CD8-positive, alpha-beta memory T cell (primary cell): ENCODE data around the gene ECI1. TPM values are rescaled to one million over a fixed set of nuclear protein-coding genes. Genes with fewer than 3 reads are reported as not detected.
A peak's percentile ranks its signal among the peaks of the same experiment; 100 is the strongest.

Experiments
- CTCF ChIA-PET: fragments of 350-600 bp; sonication (Branson Sonifier 250); formaldehyde crosslinking; loops from one replicate; lab custom pipeline; 2021; ENCODE audit warnings: antibody characterized with exemption; lab: Charles Lee
- POLR2A ChIA-PET: fragments of 350-600 bp; sonication (Branson Sonifier 250); formaldehyde crosslinking; loops from one replicate; lab custom pipeline; 2021; ENCODE audit warnings: antibody characterized with exemption; lab: Charles Lee
- DNase-seq, 5 donors: peaks; one replicate each; pipeline versions ENCODE4 v3.0.0 to v3.0.0-alpha.2; 2020 to 2022; ENCODE audit warnings: mixed read lengths in 1 of 5
- H3K27ac ChIP-seq: one replicate; pipeline ENCODE4 v1.7.0; 2013; ENCODE audit warnings: low read depth, mild to moderate bottlenecking, low read length, moderate library complexity
- H3K27me3 ChIP-seq: 2 replicates; pipeline ENCODE4 v1.7.0; 2013; ENCODE audit warnings: low read length, mild to moderate bottlenecking; ENCODE audit not compliant: insufficient read depth, poor library complexity, severe bottlenecking
- H3K36me3 ChIP-seq: 2 replicates; pipeline ENCODE4 v1.7.0; 2013; ENCODE audit warnings: mild to moderate bottlenecking, low read length, moderate library complexity; ENCODE audit not compliant: insufficient read depth
- H3K4me1 ChIP-seq: 2 replicates; pipeline ENCODE4 v1.7.0; 2013; ENCODE audit warnings: mild to moderate bottlenecking, low read length, moderate library complexity; ENCODE audit not compliant: insufficient read depth
- H3K4me3 ChIP-seq: 2 replicates; pipeline ENCODE4 v1.7.0; 2013; ENCODE audit warnings: mild to moderate bottlenecking, low read length
- H3K9me3 ChIP-seq: 2 replicates; pipeline ENCODE4 v1.7.0; 2013; ENCODE audit warnings: mild to moderate bottlenecking, low read length
- H3K27ac Mint-ChIP-seq, 8 donors: one replicate each; pipeline ENCODE4 v1.8.0; 2020 to 2021; ENCODE audit warnings: mixed read lengths in 8 of 8, mild to moderate bottlenecking in 6 of 8, inconsistent platforms in 3 of 8, moderate library complexity in 3 of 8
- H3K27me3 Mint-ChIP-seq, 2 donors: one replicate each; pipeline ENCODE4 v1.8.0; 2020 to 2021; ENCODE audit warnings: mixed read lengths in 2 of 2, mild to moderate bottlenecking in 1 of 2, moderate library complexity in 1 of 2
- H3K36me3 Mint-ChIP-seq, 3 donors: one replicate each; pipeline ENCODE4 v1.8.0; 2020 to 2021; ENCODE audit warnings: mixed read lengths in 3 of 3, inconsistent platforms in 1 of 3, mild to moderate bottlenecking in 1 of 3
- H3K4me1 Mint-ChIP-seq, 3 donors: one replicate each; pipeline ENCODE4 v1.8.0; 2020 to 2021; ENCODE audit warnings: mixed read lengths in 3 of 3, inconsistent platforms in 1 of 3, mild to moderate bottlenecking in 1 of 3
- H3K4me3 Mint-ChIP-seq, 7 donors: one replicate each; pipeline ENCODE4 v1.8.0; 2020 to 2021; ENCODE audit warnings: mixed read lengths in 7 of 7, mild to moderate bottlenecking in 6 of 7, moderate library complexity in 4 of 7, inconsistent platforms in 2 of 7
- H3K9me3 Mint-ChIP-seq, 5 donors: one replicate each; pipeline ENCODE4 v1.8.0; 2020 to 2022; ENCODE audit warnings: mixed read lengths in 5 of 5, mild to moderate bottlenecking in 3 of 5, moderate library complexity in 2 of 5, inconsistent platforms in 1 of 5
- polyA plus RNA-seq: library from polyadenylated mRNA; unstranded; fragments of 300-500 nt; fragmentation: Illumina TruSeq; gene quantifications from one replicate; pipeline ENCODE4 v1.2.3, GENCODE V29; 2021
- total RNA-seq, 2 experiments: library from RNA; stranded (reverse); gene quantifications; one replicate each; pipeline ENCODE4 v1.2.3, GENCODE V29; 2021

Gene ECI1
- total and polyA plus RNA-seq, 3 experiments from 2014 or later, result 30.3 to 45.9 (median 33.1) TPM

- peaks cover 0 to 13% (median 4%) of the 10 kb centered on the region in 3 donors for H3K4me1 Mint-ChIP-seq
- H3K4me3 Mint-ChIP-seq, result peak within 1 kb of the TSS in 6 of 7 donors; percentile 34 to 69 (median 58)
- CTCF ChIA-PET, result no interaction called here
- Histone ChIP-seq H3K27ac (no peak within 1 kb of the TSS), H3K9me3 (no peaks in the 10 kb centered on the region), H3K27me3 (peaks cover 33% of the 10 kb centered on the region), H3K4me3 (no peak within 1 kb of the TSS), H3K4me1 (peaks cover 9% of the 10 kb centered on the region), H3K36me3 (no peaks in the 10 kb centered on the region)
- no peak for DNase-seq
- H3K27me3 Mint-ChIP-seq, result peaks cover 30 to 33% of the 10 kb centered on the region in 2 donors
- no peaks in the 10 kb centered on the region for H3K36me3 Mint-ChIP-seq
- peak within 1 kb of the TSS in 1 of 8 donors; percentile 17 for H3K27ac Mint-ChIP-seq
- POLR2A ChIA-PET, result interaction anchor here (1.9 kb wide), 1 partner anchor 19 kb away, joined by 7 read pairs; the partner anchor contains the start of gene PGP
- H3K9me3 Mint-ChIP-seq, result no peaks in the 10 kb centered on the region
Measured at GRCh38 chr16:2196162-2196980, 55.0 kb downstream of the ECI1 start, which contains the start of gene CASKIN1. Gene CASKIN1 (minus strand): TSS chr16:2196605. CDS start chr16:2196432, 173 bp downstream.

- Histone ChIP-seq H3K27me3 (peaks cover 33% of the 10 kb centered on the region), H3K4me1 (peaks cover 9% of the 10 kb centered on the region), H3K4me3 (no peak overlapping the region), H3K27ac (no peak overlapping the region), H3K36me3 (no peaks in the 10 kb centered on the region), H3K9me3 (no peaks in the 10 kb centered on the region)
- no peaks in the 10 kb centered on the region for H3K36me3 Mint-ChIP-seq
- POLR2A ChIA-PET, result interaction anchor here (0.6 to 1.9 kb wide), 5 partner anchors 8 to 318 kb away, joined by 3 to 7 read pairs (median 4); partner anchors contain the start of gene PGP
- no peak for DNase-seq
- no peak overlapping the region for H3K27ac Mint-ChIP-seq
- no peaks in the 10 kb centered on the region for H3K9me3 Mint-ChIP-seq
- CTCF ChIA-PET, result interaction anchor here (0.6 to 3.4 kb wide), 21 partner anchors 9 to 319 kb away, joined by 3 to 30 read pairs (median 4); partner anchors contain the start of genes ECI1 and MLST8
- H3K27me3 Mint-ChIP-seq, result peaks cover 30 to 31% of the 10 kb centered on the region in 2 donors
- H3K4me3 Mint-ChIP-seq, result peak overlapping the region in 4 of 7 donors; percentile 36 to 69 (median 49)
- peaks cover 0 to 13% (median 4%) of the 10 kb centered on the region in 3 donors for H3K4me1 Mint-ChIP-seq
Measured at GRCh38 chr16:2195322-2196161, 55.8 kb downstream of the ECI1 start.

GRCh38 chr16:2194852-2195321, 56.5 kb downstream of the ECI1 start:
- peaks cover 33% of the 10 kb centered on the region for H3K27me3 ChIP-seq
- H3K27ac Mint-ChIP-seq, result peak overlapping the region in 1 of 8 donors; percentile 61
- H3K4me3 ChIP-seq, result no peak overlapping the region
- no peak overlapping the region for H3K27ac ChIP-seq
- H3K4me1 ChIP-seq, result peaks cover 9% of the 10 kb centered on the region
- POLR2A ChIA-PET, result interaction anchor here (0.6 to 1.9 kb wide), 7 partner anchors 9 to 318 kb away, joined by 3 to 7 read pairs (median 4); partner anchors contain the start of genes ECI1 and PGP
- H3K9me3 Mint-ChIP-seq, result no peaks in the 10 kb centered on the region
- H3K4me3 Mint-ChIP-seq, result peak overlapping the region in 6 of 7 donors; percentile 44 to 83 (median 52)
- H3K36me3 ChIP-seq, result no peaks in the 10 kb centered on the region
- H3K27me3 Mint-ChIP-seq, result peaks cover 27 to 30% of the 10 kb centered on the region in 2 donors
- H3K36me3 Mint-ChIP-seq, result no peaks in the 10 kb centered on the region
- H3K4me1 Mint-ChIP-seq, result peaks cover 0 to 13% (median 4%) of the 10 kb centered on the region in 3 donors
- H3K9me3 ChIP-seq, result no peaks in the 10 kb centered on the region
- DNase-seq, result peak in 4 of 5 donors; percentile 31 to 72 (median 48)
- CTCF ChIA-PET, result interaction anchor here (0.6 to 3.4 kb wide), 22 partner anchors 10 to 320 kb away, joined by 3 to 30 read pairs (median 4); partner anchors contain the start of genes ECI1 and MLST8

GRCh38 chr16:2194166-2194834, 57.1 kb downstream of the ECI1 start:
- Histone ChIP-seq H3K27me3 (peaks cover 33% of the 10 kb centered on the region), H3K9me3 (no peaks in the 10 kb centered on the region), H3K36me3 (no peaks in the 10 kb centered on the region), H3K27ac (no peak overlapping the region), H3K4me3 (no peak overlapping the region), H3K4me1 (peaks cover 9% of the 10 kb centered on the region)
- no peaks in the 10 kb centered on the region for H3K9me3 Mint-ChIP-seq
- H3K4me1 Mint-ChIP-seq, result peaks cover 0 to 13% (median 4%) of the 10 kb centered on the region in 3 donors
- ChIA-PET CTCF (interaction anchor here (0.9 to 3.4 kb wide), 19 partner anchors 10 to 320 kb away, joined by 3 to 30 read pairs (median 4); partner anchors contain the start of genes ECI1 and MLST8), POLR2A (interaction anchor here (0.6 to 1.9 kb wide), 4 partner anchors 9 to 307 kb away, joined by 3 to 7 read pairs (median 4); partner anchors contain the start of genes ECI1 and PGP)
- peak overlapping the region in 1 of 8 donors; percentile 14 for H3K27ac Mint-ChIP-seq
- no peaks in the 10 kb centered on the region for H3K36me3 Mint-ChIP-seq
- DNase-seq, result no peak
- H3K27me3 Mint-ChIP-seq, result peaks cover 27 to 30% of the 10 kb centered on the region in 2 donors
- peak overlapping the region in 3 of 7 donors; percentile 44 to 69 (median 51) for H3K4me3 Mint-ChIP-seq

GRCh38 chr16:2191446-2191706, 60.0 kb downstream of the ECI1 start:
- ChIA-PET POLR2A (no interaction called here), CTCF (no interaction called here)
- Mint-ChIP-seq H3K27ac (peak overlapping the region in 1 of 8 donors; percentile 33), H3K36me3 (no peaks in the 10 kb centered on the region), H3K4me1 (peaks cover 0 to 13% (median 4%) of the 10 kb centered on the region in 3 donors), H3K27me3 (peaks cover 6 to 10% of the 10 kb centered on the region in 2 donors), H3K4me3 (no peak overlapping the region), H3K9me3 (no peaks in the 10 kb centered on the region)
- Histone ChIP-seq H3K36me3 (no peaks in the 10 kb centered on the region), H3K27ac (no peak overlapping the region), H3K4me1 (peaks cover 9% of the 10 kb centered on the region), H3K27me3 (peaks cover 15% of the 10 kb centered on the region), H3K9me3 (no peaks in the 10 kb centered on the region), H3K4me3 (no peak overlapping the region)
- no peak for DNase-seq

GRCh38 chr16:2190659-2191445, 60.5 kb downstream of the ECI1 start:
- Histone ChIP-seq H3K4me3 (no peak overlapping the region), H3K9me3 (no peaks in the 10 kb centered on the region), H3K4me1 (peaks cover 9% of the 10 kb centered on the region), H3K36me3 (no peaks in the 10 kb centered on the region), H3K27me3 (peaks cover 15% of the 10 kb centered on the region), H3K27ac (no peak overlapping the region)
- CTCF ChIA-PET, result no interaction called here
- H3K36me3 Mint-ChIP-seq, result no peaks in the 10 kb centered on the region
- peaks cover 0 to 13% (median 4%) of the 10 kb centered on the region in 3 donors for H3K4me1 Mint-ChIP-seq
- no peak overlapping the region for H3K27ac Mint-ChIP-seq
- no peak for DNase-seq
- H3K27me3 Mint-ChIP-seq, result peaks cover 6 to 10% of the 10 kb centered on the region in 2 donors
- no peak overlapping the region for H3K4me3 Mint-ChIP-seq
- no peaks in the 10 kb centered on the region for H3K9me3 Mint-ChIP-seq
- POLR2A ChIA-PET, result no interaction called here
